ENCODE results near the gene TSR3.

The TSR3 gene

GRCh38 chr16:1305823-1306222 is 45.9 kb downstream of the TSR3 start:
- no peak for DNase-seq

- no peak for DNase-seq
Measured at GRCh38 chr16:1301562-1301961, 50.1 kb downstream of the TSR3 start.

- DNase-seq, result no peak
Measured at GRCh38 chr16:1300664-1301476, 50.8 kb downstream of the TSR3 start.

- DNase-seq, result no peak
Measured at GRCh38 chr16:1299868-1300203, 51.8 kb downstream of the TSR3 start.

Data from NCI-H2171 treated with DMSO at 0.1 percent for 48 hours (cell line).